Measurements from ENCODE around the gene TAC1. TPM values are rescaled to one million over a fixed set of nuclear protein-coding genes. Genes with fewer than 3 reads are reported as not detected.

The TAC1 gene
- not detected for total RNA-seq

GRCh38 chr7:97731736-97732564, at the start of gene TAC1:
Gene TAC1, plus strand, starts transcription at chr7:97732086. Its CDS starts 527 bp downstream, at chr7:97732613.
- no peaks in the 10 kb centered on the region for H3K9me3 Mint-ChIP-seq
- peaks cover 22% of the 10 kb centered on the region for H3K4me1 Mint-ChIP-seq (ENCODE audit: low read depth)
- intact Hi-C loops (cut with micrococcal nuclease): no loop called here
- no peak for DNase-seq
- H3K27ac Mint-ChIP-seq: peak within 1 kb of the TSS; percentile 20
- H3K4me3 Mint-ChIP-seq: peak within 1 kb of the TSS; percentile 2
- CTCF ChIA-PET: no interaction called here
- peaks cover 60% of the 10 kb centered on the region for H3K27me3 Mint-ChIP-seq (ENCODE audit: low read depth)
- no peaks in the 10 kb centered on the region for H3K36me3 Mint-ChIP-seq (ENCODE audit: low read depth)

GRCh38 chr7:97685952-97686351, 45.9 kb upstream of the TAC1 start:
- H3K4me1 Mint-ChIP-seq (ENCODE audit: low read depth): no peaks in the 10 kb centered on the region

GRCh38 chr7:97693586-97693985, 38.3 kb upstream of the TAC1 start:
- Mint-ChIP-seq H3K9me3 (no peaks in the 10 kb centered on the region), H3K4me3 (no peak overlapping the region), H3K27me3 (ENCODE audit: low read depth) (peaks cover 3% of the 10 kb centered on the region), H3K4me1 (ENCODE audit: low read depth) (no peaks in the 10 kb centered on the region), H3K36me3 (ENCODE audit: low read depth) (no peaks in the 10 kb centered on the region), H3K27ac (no peak overlapping the region)
- intact Hi-C loops (cut with micrococcal nuclease): no loop called here
- CTCF ChIA-PET: no interaction called here
- DNase-seq: no peak

More at GRCh38 chr7:97685952-97686351, 45.9 kb upstream of the TAC1 start:
- peaks cover 4% of the 10 kb centered on the region for H3K27me3 Mint-ChIP-seq (ENCODE audit: low read depth)
- no peak overlapping the region for H3K27ac Mint-ChIP-seq
- no peak for DNase-seq
- CTCF ChIA-PET: no interaction called here
- intact Hi-C loops (cut with micrococcal nuclease): no loop called here
- H3K9me3 Mint-ChIP-seq: no peaks in the 10 kb centered on the region
- H3K36me3 Mint-ChIP-seq (ENCODE audit: low read depth): no peaks in the 10 kb centered on the region
- H3K4me3 Mint-ChIP-seq: no peak overlapping the region

- CTCF ChIA-PET: no interaction called here
- H3K9me3 Mint-ChIP-seq: no peaks in the 10 kb centered on the region
These were observed 37.5 kb upstream of the TAC1 start for GRCh38 chr7:97694355-97694754.

GRCh38 chr7:97697396-97697795, 34.5 kb upstream of the TAC1 start:
- peaks cover 2% of the 10 kb centered on the region for H3K27me3 Mint-ChIP-seq (ENCODE audit: low read depth)
- no peaks in the 10 kb centered on the region for H3K36me3 Mint-ChIP-seq (ENCODE audit: low read depth)
- H3K9me3 Mint-ChIP-seq: peaks cover 3% of the 10 kb centered on the region

More at GRCh38 chr7:97694355-97694754, 37.5 kb upstream of the TAC1 start:
- Mint-ChIP-seq H3K27ac (no peak overlapping the region), H3K4me1 (ENCODE audit: low read depth) (no peaks in the 10 kb centered on the region), H3K36me3 (ENCODE audit: low read depth) (no peaks in the 10 kb centered on the region), H3K27me3 (ENCODE audit: low read depth) (peaks cover 3% of the 10 kb centered on the region), H3K4me3 (no peak overlapping the region)
- intact Hi-C loops (cut with micrococcal nuclease): no loop called here
- DNase-seq: no peak

GRCh38 chr7:97722386-97722785, 9.5 kb upstream of the TAC1 start:
- H3K9me3 Mint-ChIP-seq: no peaks in the 10 kb centered on the region
- CTCF ChIA-PET: no interaction called here
- peaks cover 2% of the 10 kb centered on the region for H3K27me3 Mint-ChIP-seq (ENCODE audit: low read depth)
- DNase-seq: no peak
- no peaks in the 10 kb centered on the region for H3K36me3 Mint-ChIP-seq (ENCODE audit: low read depth)
- no peak overlapping the region for H3K27ac Mint-ChIP-seq
- no peak overlapping the region for H3K4me3 Mint-ChIP-seq
- no peaks in the 10 kb centered on the region for H3K4me1 Mint-ChIP-seq (ENCODE audit: low read depth)
- intact Hi-C loops (cut with micrococcal nuclease): no loop called here

More at GRCh38 chr7:97697396-97697795, 34.5 kb upstream of the TAC1 start:
- H3K27ac Mint-ChIP-seq: no peak overlapping the region
- no peak overlapping the region for H3K4me3 Mint-ChIP-seq
- CTCF ChIA-PET: no interaction called here
- intact Hi-C loops (cut with micrococcal nuclease): no loop called here
- no peak for DNase-seq
- no peaks in the 10 kb centered on the region for H3K4me1 Mint-ChIP-seq (ENCODE audit: low read depth)

GRCh38 chr7:97732565-97733275, 834 bp downstream of the TAC1 start:
- intact Hi-C loops (cut with micrococcal nuclease): no loop called here
- CTCF ChIA-PET: no interaction called here
- DNase-seq: no peak
- Mint-ChIP-seq H3K27ac (no peak overlapping the region), H3K9me3 (no peaks in the 10 kb centered on the region), H3K36me3 (ENCODE audit: low read depth) (no peaks in the 10 kb centered on the region), H3K4me1 (ENCODE audit: low read depth) (peaks cover 22% of the 10 kb centered on the region), H3K4me3 (peak overlapping the region; percentile 2), H3K27me3 (ENCODE audit: low read depth) (peaks cover 60% of the 10 kb centered on the region)

- peaks cover 22% of the 10 kb centered on the region for H3K4me1 Mint-ChIP-seq (ENCODE audit: low read depth)
- CTCF ChIA-PET: interaction anchor here (0.6 kb wide), 1 partner anchor 123 kb away, joined by 3 read pairs; no protein-coding TSS in a partner anchor
- H3K27ac Mint-ChIP-seq: no peak overlapping the region
- no peaks in the 10 kb centered on the region for H3K9me3 Mint-ChIP-seq
- DNase-seq: no peak
- H3K4me3 Mint-ChIP-seq: no peak overlapping the region
- intact Hi-C loops (cut with micrococcal nuclease): no loop called here
- no peaks in the 10 kb centered on the region for H3K36me3 Mint-ChIP-seq (ENCODE audit: low read depth)
- H3K27me3 Mint-ChIP-seq (ENCODE audit: low read depth): peaks cover 58% of the 10 kb centered on the region
These were observed 1.6 kb downstream of the TAC1 start for GRCh38 chr7:97733276-97734161.

- peaks cover 55% of the 10 kb centered on the region for H3K27me3 Mint-ChIP-seq (ENCODE audit: low read depth)
- CTCF ChIA-PET: no interaction called here
- no peaks in the 10 kb centered on the region for H3K9me3 Mint-ChIP-seq
- no peaks in the 10 kb centered on the region for H3K36me3 Mint-ChIP-seq (ENCODE audit: low read depth)
- peaks cover 22% of the 10 kb centered on the region for H3K4me1 Mint-ChIP-seq (ENCODE audit: low read depth)
- H3K4me3 Mint-ChIP-seq: no peak overlapping the region
- intact Hi-C loops (cut with micrococcal nuclease): no loop called here
- no peak for DNase-seq
- H3K27ac Mint-ChIP-seq: no peak overlapping the region
These were observed 2.4 kb downstream of the TAC1 start for GRCh38 chr7:97734255-97734654.

- Mint-ChIP-seq H3K4me1 (ENCODE audit: low read depth) (peaks cover 22% of the 10 kb centered on the region), H3K4me3 (no peak overlapping the region), H3K36me3 (ENCODE audit: low read depth) (no peaks in the 10 kb centered on the region), H3K27me3 (ENCODE audit: low read depth) (peaks cover 52% of the 10 kb centered on the region), H3K27ac (no peak overlapping the region), H3K9me3 (no peaks in the 10 kb centered on the region)
- intact Hi-C loops (cut with micrococcal nuclease): no loop called here
- CTCF ChIA-PET: no interaction called here
- no peak for DNase-seq
These were observed 3.2 kb downstream of the TAC1 start for GRCh38 chr7:97735075-97735474.

- no peak overlapping the region for H3K27ac Mint-ChIP-seq
- intact Hi-C loops (cut with micrococcal nuclease): no loop called here
- CTCF ChIA-PET: no interaction called here
- no peaks in the 10 kb centered on the region for H3K36me3 Mint-ChIP-seq (ENCODE audit: low read depth)
- no peaks in the 10 kb centered on the region for H3K4me1 Mint-ChIP-seq (ENCODE audit: low read depth)
- H3K4me3 Mint-ChIP-seq: no peak overlapping the region
- peaks cover 7% of the 10 kb centered on the region for H3K27me3 Mint-ChIP-seq (ENCODE audit: low read depth)
- no peaks in the 10 kb centered on the region for H3K9me3 Mint-ChIP-seq
- DNase-seq: no peak
These were observed 16.6 kb downstream of the TAC1 start for GRCh38 chr7:97748482-97748881.

- DNase-seq: no peak
- Mint-ChIP-seq H3K27me3 (ENCODE audit: low read depth) (peaks cover 6% of the 10 kb centered on the region), H3K4me1 (ENCODE audit: low read depth) (no peaks in the 10 kb centered on the region), H3K36me3 (ENCODE audit: low read depth) (no peaks in the 10 kb centered on the region), H3K4me3 (no peak overlapping the region), H3K27ac (no peak overlapping the region), H3K9me3 (no peaks in the 10 kb centered on the region)
- intact Hi-C loops (cut with micrococcal nuclease): no loop called here
- CTCF ChIA-PET: no interaction called here
These were observed 19.7 kb downstream of the TAC1 start for GRCh38 chr7:97751566-97751965.
